GM21447 (cell line): ENCODE measurements around the gene CYP26B1.
A peak's percentile ranks its signal among the peaks of the same experiment; 100 is the strongest.

Experiments used
- ATAC-seq: cut with Tn5 transposase; IDR thresholded peaks from one replicate; pipeline ENCODE4 v1.9.1; 2021; ENCODE audit not compliant: unreplicated experiment

CYP26B1 gene

GRCh38 chr2:72141881-72142451 lies 5.7 kb downstream of the CYP26B1 start:
- no peak for ATAC-seq

DNA sequence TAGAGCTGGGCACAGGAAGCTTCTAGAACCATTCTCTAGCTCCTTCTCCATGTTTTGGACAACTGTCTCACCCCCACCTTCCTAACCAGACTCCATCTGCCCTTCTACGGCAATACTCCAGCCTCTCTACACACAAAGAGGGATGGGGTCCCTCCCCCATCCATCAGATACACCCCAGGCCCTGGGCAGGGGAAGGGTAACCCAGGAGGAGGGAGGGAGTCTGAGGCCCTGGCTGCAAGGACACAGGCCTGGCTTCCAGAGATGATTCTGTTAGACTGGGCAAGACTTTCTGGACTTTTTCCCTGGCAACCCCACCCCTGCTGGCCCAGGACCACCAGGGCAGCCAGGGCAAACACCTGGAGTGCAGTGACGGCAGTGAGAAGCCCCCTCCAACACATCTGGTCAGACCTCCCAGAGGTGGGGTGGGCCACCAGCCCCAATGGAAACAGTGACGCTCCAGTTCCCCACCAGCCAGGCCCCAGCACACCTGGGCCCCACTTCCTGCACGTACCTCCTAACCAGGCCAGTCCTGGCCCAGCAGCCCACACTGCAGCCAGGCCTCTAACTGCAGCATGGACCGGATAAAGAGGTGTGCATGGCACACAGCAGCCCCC lies 6.5 kb downstream of the CYP26B1 start:
- no peak for ATAC-seq

DNA sequence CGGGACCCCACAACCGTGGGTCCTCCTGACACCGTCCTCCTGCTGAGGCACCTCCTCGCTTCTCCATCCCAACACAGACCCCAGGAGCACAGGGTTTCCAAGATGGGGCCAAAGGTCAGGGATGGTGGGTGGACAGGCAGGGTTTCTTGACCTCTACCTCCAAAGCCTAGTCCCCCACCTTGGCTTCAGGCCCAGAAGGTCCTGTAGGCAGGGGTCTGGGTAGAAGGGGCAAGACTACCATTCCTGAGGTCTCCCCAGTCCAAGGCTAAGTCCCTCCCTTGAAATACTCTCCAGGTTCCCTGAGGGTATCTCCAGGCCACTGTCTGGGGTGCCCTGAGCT lies 7.1 kb downstream of the CYP26B1 start:
- no peak for ATAC-seq

DNA sequence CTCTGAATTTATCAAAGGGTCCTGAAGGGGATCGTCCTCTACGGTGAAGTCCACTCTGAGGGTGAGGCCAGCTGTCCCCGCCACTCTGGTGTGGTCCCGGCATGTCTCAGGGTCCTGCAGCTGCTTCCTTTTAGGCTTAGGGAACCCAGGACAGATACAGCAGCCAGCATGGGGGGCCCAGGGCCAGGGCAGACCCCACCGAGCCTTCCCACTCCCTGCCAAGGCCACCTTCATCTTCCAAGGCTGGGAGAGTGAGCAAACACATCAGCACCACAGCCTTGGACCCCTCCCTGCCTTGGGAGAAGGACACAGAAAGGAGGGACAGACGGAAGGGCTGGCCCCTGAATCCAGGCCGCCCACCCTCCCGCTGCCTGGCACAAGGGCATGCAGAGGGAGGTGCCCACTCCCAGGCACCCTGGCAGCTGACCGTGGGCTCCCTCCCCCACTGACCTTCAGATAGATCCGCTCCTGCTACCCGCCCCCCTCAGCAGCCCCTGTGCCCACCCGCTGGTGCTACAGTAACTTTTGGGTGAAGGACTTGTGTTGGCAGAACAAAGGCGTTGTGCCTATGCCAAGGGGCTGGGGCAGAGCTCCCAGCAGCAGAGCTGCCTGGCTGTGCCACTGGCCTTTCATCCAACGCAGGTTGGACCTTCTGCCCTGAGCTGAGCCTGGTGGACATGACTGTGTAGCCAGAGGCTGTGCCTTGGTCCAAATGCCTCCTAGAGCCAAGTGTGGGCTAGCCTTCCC lies 7.6 kb downstream of the CYP26B1 start:
- no peak for ATAC-seq

DNA sequence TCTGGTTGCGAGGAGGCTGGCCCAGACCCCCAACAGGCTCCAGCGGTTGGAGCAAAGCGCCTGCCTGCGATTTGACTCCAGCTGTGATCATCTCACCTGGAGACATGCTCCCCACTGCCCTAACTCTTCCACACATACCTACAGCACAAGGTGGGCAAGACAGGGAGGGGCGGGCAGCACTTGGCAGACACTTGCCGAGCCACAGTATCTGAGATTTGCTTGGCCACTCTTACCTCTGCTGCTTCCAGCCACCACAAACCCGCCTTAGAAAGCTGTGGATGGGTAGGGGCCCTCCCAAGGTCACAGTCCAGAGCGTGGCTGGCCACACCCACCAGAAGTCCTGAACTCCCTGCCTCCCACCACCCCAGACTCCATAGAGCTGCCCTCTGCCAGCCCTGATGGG lies 8.2 kb downstream of the CYP26B1 start:
- no peak for ATAC-seq

DNA sequence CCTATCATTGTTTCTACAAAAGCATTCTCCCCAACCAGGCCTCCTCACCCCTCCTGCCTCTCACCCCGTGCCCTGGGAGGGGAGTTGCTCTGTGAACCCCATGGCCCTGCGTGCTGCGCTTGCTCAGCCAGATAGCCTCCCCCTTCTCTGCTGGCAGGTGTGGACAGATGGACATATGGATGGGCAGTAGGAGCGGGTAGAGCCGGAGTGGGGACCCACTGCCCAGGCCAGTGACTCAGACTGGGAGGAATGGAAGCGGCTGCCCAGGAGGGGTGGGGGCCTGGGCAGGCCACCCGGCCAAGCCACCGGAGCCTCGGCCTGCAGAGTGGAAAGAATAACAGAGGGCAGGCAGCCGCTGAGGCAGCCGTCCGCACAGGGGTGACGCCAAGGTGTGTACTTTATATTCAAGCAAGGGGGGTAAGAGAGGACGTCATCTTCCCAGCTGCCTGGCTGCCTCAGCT lies 8.7 kb downstream of the CYP26B1 start:
- no peak for ATAC-seq

DNA sequence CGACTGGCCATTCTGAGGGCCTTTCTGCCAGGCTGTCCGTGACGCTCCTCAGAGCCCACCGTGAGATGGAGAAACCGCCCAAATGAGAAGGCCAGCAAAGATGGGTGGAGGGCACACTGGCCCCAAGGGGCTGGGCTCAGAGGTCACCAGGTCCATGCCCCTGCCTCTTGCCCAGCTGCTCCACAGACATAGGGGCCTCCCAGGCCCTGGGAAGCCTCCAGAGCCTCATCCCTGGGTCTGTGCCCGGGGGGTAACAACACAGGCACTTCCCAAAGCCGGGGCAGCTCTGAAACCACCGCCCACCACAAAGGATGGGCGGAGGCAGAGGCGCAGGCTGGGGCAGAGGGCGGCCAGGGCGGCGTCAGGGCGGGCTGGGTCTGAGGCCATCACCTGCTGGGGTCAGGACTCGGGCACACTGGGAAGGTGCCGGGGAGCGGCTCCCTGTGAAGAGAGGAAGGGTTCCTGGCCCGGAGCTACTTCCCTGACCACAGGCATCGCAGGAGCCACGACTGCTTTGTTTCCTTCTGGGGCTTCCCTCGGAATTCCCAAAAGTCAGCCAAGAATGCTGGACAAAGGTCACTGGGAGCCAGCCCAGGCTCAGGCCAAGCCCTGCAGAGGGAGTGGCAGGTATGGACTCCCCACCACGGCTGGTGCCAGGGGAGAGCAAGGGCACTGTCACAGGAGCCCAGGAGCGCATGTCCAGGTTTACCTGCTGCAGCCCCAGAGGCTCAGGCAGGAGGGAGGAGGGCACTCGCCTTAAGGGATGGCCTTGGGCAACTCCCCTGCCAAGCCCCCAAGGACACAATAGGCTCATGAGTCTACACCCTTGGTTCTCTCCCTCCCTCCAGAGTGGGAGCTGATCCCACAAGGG lies 9.4 kb downstream of the CYP26B1 start:
- no peak for ATAC-seq

DNA sequence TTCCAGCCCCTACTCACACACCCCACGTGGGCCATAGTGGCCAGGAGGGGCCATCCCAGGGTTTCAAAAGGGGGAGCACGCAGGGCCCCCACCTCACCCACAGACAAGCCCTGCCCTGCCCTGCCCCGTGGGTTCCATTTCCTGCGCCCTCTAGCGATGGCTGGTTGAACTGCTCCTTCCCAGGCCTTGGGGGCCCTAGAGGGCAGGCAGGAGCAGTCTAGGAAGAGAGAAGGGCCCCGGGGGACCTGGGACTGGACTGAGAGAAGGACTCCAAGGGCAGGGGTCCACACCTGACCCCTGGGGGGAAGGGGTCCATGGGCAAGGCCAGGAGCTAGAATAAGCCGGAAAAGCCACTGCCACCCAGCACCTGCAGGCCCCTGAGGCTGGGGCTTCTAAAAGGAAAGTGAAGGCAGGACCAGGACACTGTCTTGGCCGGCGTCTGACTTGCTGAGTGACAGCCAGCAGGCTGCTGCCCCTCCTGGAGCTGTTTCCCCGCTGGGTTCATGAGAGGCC lies 10.1 kb downstream of the CYP26B1 start:
- ATAC-seq, result peak; percentile 91

DNA sequence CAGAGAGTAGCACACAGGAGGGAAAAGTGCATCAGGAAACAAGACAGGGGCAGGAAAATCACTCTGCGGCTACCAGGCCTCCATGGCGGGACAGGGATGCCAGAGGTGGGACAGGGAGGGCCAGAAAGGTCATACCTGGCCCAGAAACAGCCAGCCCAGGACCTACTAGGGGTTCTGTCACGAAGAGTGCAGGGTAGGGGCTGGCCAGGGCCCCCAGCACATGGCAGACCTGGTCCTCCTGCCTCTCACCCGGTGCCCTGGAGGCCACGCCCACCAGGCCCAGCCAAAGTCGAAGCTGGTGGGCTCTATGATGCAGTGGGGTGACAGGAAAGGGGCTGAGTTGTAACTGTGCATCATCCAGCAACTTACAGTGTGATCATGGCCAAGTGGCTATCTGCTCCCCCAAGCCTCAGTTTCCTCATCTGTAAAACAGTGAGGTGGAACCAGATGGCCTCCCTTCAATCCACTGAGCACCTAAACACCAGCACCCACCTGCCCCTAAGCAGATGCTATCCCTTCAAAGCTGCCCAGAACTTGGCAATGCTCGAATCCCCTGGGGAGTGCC lies 10.6 kb downstream of the CYP26B1 start:
- peak; percentile 18 for ATAC-seq

DNA sequence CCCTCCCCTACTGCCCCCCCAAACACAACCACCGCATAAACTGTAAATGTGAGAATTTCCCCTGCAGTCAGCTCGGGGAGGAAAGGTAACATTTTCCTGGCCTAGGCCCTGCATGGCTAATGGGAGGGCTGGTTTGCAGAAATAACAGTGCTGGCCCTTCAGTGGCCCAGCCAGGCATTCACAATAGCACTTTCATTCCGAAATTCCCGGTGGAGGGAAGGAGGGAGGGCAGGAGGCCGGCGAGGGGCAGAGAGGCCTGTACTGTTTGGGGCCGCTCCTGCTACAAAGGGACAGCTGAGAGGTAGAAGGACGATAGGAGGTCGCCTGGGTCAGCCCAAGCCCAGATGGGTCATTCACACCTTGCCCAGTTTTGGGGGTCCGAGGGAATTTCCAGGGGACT lies 11.3 kb downstream of the CYP26B1 start:
- ATAC-seq, result no peak

GRCh38 chr2:72135921-72136320 lies 11.7 kb downstream of the CYP26B1 start:
- ATAC-seq, result no peak

GRCh38 chr2:72134997-72135800 lies 12.5 kb downstream of the CYP26B1 start:
- no peak for ATAC-seq

DNA sequence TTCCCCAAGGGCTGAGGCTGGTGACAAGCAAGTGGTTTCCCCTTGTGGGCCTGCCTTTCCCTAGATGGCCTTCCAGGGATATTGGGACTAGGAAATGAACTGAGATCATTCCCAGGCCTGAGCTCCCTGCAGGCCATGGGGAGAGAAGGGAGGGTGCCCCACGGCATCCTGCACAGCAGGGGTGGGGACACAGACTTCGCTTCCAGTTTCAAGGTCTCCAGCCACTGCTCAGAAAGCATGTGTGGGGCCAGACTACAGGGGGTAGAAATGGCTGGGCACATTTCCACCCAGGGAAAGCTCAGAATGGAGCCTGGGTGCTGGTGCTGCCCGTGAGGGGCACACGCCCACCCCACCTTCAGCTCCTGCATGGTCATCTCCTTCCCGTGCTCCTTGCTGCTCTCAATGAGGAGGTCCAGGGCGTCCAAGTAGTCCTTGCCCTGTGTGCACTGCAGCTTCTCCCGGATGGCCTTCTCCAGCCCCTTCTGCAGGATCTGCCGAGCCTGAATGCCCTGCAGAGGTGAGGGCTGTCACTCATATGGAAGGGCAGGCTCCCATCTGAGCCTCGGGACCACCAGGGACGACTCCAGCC lies 13.2 kb downstream of the CYP26B1 start:
- ATAC-seq, result no peak

DNA sequence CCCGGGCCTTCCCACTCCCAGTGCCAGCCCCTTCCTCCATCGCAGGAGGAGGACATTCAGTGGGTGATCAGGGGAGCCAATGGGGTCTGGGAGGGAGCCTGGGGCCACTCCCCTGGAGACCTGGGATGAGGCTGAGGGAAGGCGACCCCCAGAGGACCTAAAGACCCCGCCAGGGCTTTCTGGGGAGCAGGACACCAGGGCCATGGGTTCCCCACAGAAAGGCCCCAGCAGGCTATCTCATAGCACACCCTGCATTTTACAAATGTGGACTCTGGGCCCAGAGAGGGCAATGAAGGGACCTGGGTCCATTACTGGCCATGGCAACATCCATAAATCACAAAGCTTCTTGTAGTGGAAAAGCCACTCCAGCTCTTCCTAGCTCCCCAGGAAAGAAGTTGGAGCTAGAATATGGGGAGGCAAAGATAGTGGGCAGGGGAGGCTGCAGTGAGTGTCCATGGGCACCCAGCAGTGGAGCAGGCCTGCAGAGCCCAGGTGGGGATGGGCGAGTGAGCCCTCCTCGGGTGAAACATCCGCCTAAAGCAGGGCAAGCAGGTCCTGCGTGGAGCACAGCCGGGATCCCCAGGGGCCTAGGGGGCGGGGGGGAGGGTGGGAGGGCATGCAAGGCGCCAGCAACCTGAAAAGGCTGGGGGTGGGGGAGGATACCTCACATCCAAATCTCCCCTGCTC lies 13.8 kb downstream of the CYP26B1 start:
- ATAC-seq, result no peak

- no peak for ATAC-seq
Observed at GRCh38 chr2:72132981-72133720, 14.5 kb downstream of the CYP26B1 start.

- ATAC-seq, result no peak
Observed at GRCh38 chr2:72131916-72132841, 15.5 kb downstream of the CYP26B1 start.

GRCh38 chr2:72131371-72131891 lies 16.2 kb downstream of the CYP26B1 start:
- ATAC-seq, result no peak
